GM23338 (cell line): ENCODE measurements around the gene MSL2. TPM values are rescaled to one million over a fixed set of nuclear protein-coding genes. Genes with fewer than 3 reads are reported as not detected.
A peak's percentile ranks its signal among the peaks of the same experiment; 100 is the strongest.
"Not testable (repeated sequence)": the region's sequence is repeated elsewhere in the genome, so short reads cannot be mapped to it uniquely, and the experiment has no call there.

ENCODE experiments used
- ATAC-seq: fragments of 200-7000 bp; cut with Tn5 transposase; 3 replicates; pipeline ENCODE4 v1.9.1; 2020
- DNase-seq: peaks from one replicate; pipeline ENCODE4 v3.0.0-alpha.2; 2015; ENCODE audit warnings: low spot score
- H2AFZ ChIP-seq: fragments of 200-600 bp; sonication (generic); 2 replicates; pipeline ENCODE4 v1.8.0; 2016; ENCODE audit warnings: antibody characterized with exemption, mild to moderate bottlenecking, moderate library complexity
- H3F3A ChIP-seq: fragments of 200-600 bp; sonication (generic); replicated peaks from 2 replicates; pipeline ENCODE4 v1.8.0; 2017; ENCODE audit warnings: antibody characterized with exemption, mixed run types, low read depth
- H3K27ac ChIP-seq: fragments of 200-600 bp; sonication (generic); 2 replicates; pipeline ENCODE4 v1.6.1; 2016; ENCODE audit warnings: low read depth
- H3K27me3 ChIP-seq: fragments of 200-600 bp; sonication (generic); 2 replicates; pipeline ENCODE4 v1.8.0; 2016; ENCODE audit warnings: mild to moderate bottlenecking, mixed run types, moderate library complexity; ENCODE audit not compliant: insufficient read depth
- H3K36me3 ChIP-seq: fragments of 200-600 bp; sonication (generic); 2 replicates; pipeline ENCODE4 v1.8.0; 2016; ENCODE audit warnings: mild to moderate bottlenecking; ENCODE audit not compliant: insufficient read depth
- H3K4me1 ChIP-seq: fragments of 200-600 bp; sonication (generic); 2 replicates; pipeline ENCODE4 v1.8.0; 2016; ENCODE audit warnings: mild to moderate bottlenecking, moderate library complexity; ENCODE audit not compliant: insufficient read depth
- H3K4me2 ChIP-seq: fragments of 200-600 bp; sonication (generic); 2 replicates; pipeline ENCODE4 v1.7.1; 2017; ENCODE audit warnings: mixed run types
- H3K4me3 ChIP-seq: fragments of 200-600 bp; sonication (generic); 2 replicates; pipeline ENCODE4 v1.6.1; 2016; ENCODE audit warnings: mixed run types
- H3K79me2 ChIP-seq: fragments of 200-600 bp; sonication (generic); replicated peaks from 2 replicates; pipeline ENCODE4 v1.8.0; 2017; ENCODE audit warnings: mild to moderate bottlenecking; ENCODE audit not compliant: insufficient read depth
- H3K9me2 ChIP-seq: fragments of 200-600 bp; sonication (generic); 2 replicates; pipeline ENCODE4 v1.8.0; 2017; ENCODE audit not compliant: insufficient read depth
- H4K20me1 ChIP-seq: fragments of 200-600 bp; sonication (generic); replicated peaks from 2 replicates; pipeline ENCODE4 v1.8.0; 2017; ENCODE audit warnings: mild to moderate bottlenecking; ENCODE audit not compliant: insufficient read depth
- H3K27ac Mint-ChIP-seq: 2 replicates; pipeline ENCODE4 v1.8.0; 2020; ENCODE audit warnings: inconsistent platforms, mild to moderate bottlenecking, moderate library complexity, mixed read lengths
- H3K27me3 Mint-ChIP-seq: 3 replicates; pipeline ENCODE4 v1.8.0; 2022; ENCODE audit warnings: low read depth, mild to moderate bottlenecking, moderate library complexity, mixed read lengths, inconsistent platforms; ENCODE audit not compliant: insufficient read depth, poor library complexity
- H3K36me3 Mint-ChIP-seq: 3 replicates; pipeline ENCODE4 v1.8.0; 2021; ENCODE audit warnings: low read depth, mild to moderate bottlenecking, inconsistent platforms, moderate library complexity, mixed read lengths
- H3K4me1 Mint-ChIP-seq: 3 replicates; pipeline ENCODE4 v1.8.0; 2020; ENCODE audit warnings: mild to moderate bottlenecking, inconsistent platforms, mixed read lengths
- H3K4me3 Mint-ChIP-seq: 3 replicates; pipeline ENCODE4 v1.8.0; 2021; ENCODE audit warnings: moderate library complexity, mild to moderate bottlenecking, inconsistent platforms, mixed read lengths
- H3K9me3 Mint-ChIP-seq: 3 replicates; pipeline ENCODE4 v1.8.0; 2020; ENCODE audit warnings: moderate library complexity, mild to moderate bottlenecking, inconsistent platforms, mixed read lengths
- polyA plus RNA-seq: library from polyadenylated mRNA; unstranded; fragments of >200 nt; fragmentation: Nextera tagmentation; extraction: Ambion mirVana; gene quantifications from 2 replicates; pipeline ENCODE4 v1.2.1, GENCODE V29; 2016
- total RNA-seq: library from RNA; depleted of rRNA; stranded (reverse); fragments of >200 nt; shearing (Covaris generic); gene quantifications from 2 replicates; pipeline ENCODE4 v1.2.3, GENCODE V29; 2014
- TF ChIP-seq, protein P1 (sequence below): fragments of 250-450 bp; sonication (Bioruptor Pico); IDR thresholded peaks from 2 replicates; pipeline ENCODE4 v1.5.0; 2020; ENCODE audit warnings: mild to moderate bottlenecking, moderate library complexity

The MSL2 gene
- total and polyA plus RNA-seq, 2 experiments from 2014 or later, result 7.5 to 50.6 TPM

DNA sequence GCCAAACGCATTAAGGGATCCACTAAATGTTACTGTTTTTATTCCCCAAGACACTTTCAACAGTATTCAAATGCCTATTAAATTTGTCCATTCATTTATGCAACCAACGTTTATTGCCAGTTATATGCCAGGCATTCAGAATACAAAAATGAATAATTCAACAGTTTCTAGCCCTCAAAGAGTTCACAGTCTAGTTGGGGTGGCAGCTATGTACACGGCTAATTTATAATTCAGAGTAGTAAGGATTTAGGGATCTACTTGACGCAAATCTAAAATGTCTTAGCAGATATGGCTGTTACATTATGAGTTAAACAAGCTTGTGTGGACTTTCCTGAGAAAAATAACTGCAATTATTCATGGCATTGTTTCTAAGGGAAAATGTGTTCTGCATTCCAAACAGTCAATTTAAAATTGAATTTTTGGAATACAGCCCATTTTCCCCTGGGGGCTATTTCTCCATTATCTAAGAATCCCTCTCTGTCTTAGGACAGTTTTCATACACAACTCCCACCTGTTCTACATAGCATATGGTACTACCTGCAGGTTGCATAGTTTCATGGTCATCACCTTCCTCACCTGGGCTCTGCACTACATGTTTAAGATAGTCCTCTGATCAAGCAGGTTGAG lies 11.5 kb upstream of the MSL2 start (continued):
- TF ChIP-seq, protein P1, sequence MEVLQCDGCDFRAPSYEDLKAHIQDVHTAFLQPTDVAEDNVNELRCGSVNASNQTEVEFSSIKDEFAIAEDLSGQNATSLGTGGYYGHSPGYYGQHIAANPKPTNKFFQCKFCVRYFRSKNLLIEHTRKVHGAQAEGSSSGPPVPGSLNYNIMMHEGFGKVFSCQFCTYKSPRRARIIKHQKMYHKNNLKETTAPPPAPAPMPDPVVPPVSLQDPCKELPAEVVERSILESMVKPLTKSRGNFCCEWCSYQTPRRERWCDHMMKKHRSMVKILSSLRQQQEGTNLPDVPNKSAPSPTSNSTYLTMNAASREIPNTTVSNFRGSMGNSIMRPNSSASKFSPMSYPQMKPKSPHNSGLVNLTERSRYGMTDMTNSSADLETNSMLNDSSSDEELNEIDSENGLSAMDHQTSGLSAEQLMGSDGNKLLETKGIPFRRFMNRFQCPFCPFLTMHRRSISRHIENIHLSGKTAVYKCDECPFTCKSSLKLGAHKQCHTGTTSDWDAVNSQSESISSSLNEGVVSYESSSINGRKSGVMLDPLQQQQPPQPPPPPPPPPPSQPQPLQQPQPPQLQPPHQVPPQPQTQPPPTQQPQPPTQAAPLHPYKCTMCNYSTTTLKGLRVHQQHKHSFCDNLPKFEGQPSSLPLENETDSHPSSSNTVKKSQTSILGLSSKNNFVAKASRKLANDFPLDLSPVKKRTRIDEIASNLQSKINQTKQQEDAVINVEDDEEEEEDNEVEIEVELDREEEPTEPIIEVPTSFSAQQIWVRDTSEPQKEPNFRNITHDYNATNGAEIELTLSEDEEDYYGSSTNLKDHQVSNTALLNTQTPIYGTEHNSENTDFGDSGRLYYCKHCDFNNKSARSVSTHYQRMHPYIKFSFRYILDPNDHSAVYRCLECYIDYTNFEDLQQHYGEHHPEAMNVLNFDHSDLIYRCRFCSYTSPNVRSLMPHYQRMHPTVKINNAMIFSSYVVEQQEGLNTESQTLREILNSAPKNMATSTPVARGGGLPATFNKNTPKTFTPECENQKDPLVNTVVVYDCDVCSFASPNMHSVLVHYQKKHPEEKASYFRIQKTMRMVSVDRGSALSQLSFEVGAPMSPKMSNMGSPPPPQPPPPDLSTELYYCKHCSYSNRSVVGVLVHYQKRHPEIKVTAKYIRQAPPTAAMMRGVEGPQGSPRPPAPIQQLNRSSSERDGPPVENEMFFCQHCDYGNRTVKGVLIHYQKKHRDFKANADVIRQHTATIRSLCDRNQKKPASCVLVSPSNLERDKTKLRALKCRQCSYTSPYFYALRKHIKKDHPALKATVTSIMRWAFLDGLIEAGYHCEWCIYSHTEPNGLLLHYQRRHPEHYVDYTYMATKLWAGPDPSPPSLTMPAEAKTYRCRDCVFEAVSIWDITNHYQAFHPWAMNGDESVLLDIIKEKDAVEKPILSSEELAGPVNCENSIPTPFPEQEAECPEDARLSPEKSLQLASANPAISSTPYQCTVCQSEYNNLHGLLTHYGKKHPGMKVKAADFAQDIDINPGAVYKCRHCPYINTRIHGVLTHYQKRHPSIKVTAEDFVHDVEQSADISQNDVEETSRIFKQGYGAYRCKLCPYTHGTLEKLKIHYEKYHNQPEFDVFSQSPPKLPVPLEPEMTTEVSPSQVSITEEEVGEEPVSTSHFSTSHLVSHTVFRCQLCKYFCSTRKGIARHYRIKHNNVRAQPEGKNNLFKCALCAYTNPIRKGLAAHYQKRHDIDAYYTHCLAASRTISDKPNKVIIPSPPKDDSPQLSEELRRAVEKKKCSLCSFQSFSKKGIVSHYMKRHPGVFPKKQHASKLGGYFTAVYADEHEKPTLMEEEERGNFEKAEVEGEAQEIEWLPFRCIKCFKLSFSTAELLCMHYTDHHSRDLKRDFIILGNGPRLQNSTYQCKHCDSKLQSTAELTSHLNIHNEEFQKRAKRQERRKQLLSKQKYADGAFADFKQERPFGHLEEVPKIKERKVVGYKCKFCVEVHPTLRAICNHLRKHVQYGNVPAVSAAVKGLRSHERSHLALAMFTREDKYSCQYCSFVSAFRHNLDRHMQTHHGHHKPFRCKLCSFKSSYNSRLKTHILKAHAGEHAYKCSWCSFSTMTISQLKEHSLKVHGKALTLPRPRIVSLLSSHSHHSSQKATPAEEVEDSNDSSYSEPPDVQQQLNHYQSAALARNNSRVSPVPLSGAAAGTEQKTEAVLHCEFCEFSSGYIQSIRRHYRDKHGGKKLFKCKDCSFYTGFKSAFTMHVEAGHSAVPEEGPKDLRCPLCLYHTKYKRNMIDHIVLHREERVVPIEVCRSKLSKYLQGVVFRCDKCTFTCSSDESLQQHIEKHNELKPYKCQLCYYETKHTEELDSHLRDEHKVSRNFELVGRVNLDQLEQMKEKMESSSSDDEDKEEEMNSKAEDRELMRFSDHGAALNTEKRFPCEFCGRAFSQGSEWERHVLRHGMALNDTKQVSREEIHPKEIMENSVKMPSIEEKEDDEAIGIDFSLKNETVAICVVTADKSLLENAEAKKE (CRISPR knock-in tag), result no peak

DNA sequence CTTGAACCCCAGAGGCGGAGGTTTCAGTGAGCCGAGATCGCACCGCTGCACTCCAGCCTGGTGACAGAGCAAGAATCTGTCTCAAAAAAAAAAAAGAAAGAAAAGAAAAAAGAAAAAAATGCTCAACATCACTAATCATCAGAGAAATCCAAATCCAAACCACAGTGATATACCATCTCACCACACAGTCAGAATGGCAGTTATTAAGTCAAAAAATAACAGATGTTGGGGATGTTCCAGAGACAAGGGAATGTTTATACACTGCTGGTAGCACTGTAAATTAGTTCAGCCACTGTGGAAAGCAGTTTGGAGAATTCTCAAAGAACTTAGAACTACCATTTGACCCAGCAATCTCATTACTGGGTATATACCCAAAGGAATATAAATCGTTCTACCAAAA lies 3.1 kb upstream of the MSL2 start:
- H3K4me3 ChIP-seq, H3K4me3 Mint-ChIP-seq, H3K27ac ChIP-seq, H3K4me2 ChIP-seq, H3K27ac Mint-ChIP-seq, H2AFZ ChIP-seq, H4K20me1 ChIP-seq, DNase-seq, H3K27me3 ChIP-seq, H3K36me3 ChIP-seq, H3K9me2 ChIP-seq, ATAC-seq: not testable (repeated sequence)
- Histone ChIP-seq H3K4me1 (peaks cover 10% of the 10 kb centered on the region; the same call in 1 of the 2 replicates), H3K79me2 (peaks cover 11% of the 10 kb centered on the region), H3F3A (peaks cover 16% of the 10 kb centered on the region; the same call in 1 of the 2 replicates)
- peaks cover 20% of the 10 kb centered on the region for H3K36me3 Mint-ChIP-seq
- H3K9me3 Mint-ChIP-seq, result peaks cover 24% of the 10 kb centered on the region
- H3K4me1 Mint-ChIP-seq, result peaks cover 11% of the 10 kb centered on the region
- peaks cover 16% of the 10 kb centered on the region for H3K27me3 Mint-ChIP-seq

DNA sequence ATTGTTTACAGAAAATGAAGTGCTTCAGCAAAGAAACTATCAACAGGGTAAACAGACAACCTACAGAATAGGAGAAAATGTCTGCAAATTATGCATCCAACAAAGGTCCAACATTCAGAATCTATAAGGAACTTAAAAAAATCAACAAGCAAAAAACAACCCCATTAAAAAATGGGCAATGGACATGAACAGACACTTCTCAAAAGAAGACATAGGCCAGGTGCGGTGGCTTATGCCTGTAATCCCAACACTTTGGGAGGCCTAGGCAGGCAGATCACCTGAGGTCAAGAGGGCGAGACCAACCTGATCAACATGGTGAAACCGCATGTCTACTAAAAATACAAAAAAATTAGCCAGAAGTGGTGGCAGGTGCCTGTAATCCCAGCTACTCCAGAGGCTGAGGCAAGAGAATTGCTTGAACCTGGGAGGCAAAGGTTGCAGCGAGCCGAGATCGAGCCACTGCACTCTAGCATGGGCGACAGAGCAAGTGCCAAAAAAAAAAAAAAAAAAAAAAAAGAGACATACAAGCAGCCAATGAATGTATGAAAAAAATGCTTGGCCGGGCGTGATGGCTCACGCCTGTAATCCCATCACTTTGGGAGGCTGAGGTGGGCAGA lies 2.4 kb upstream of the MSL2 start:
- H3K9me3 Mint-ChIP-seq, result peaks cover 24% of the 10 kb centered on the region
- H3K27ac Mint-ChIP-seq, H3K27ac ChIP-seq: not testable (repeated sequence)

More for the DNA sequence above, 2.4 kb upstream of the MSL2 start:
- peaks cover 13% of the 10 kb centered on the region for H3K4me1 ChIP-seq
- Mint-ChIP-seq H3K4me1 (peaks cover 11% of the 10 kb centered on the region), H3K27me3 (peaks cover 16% of the 10 kb centered on the region), H3K4me3 (0 out of 3 replicates have a peak overlapping the region, but pooled peaks have one; percentile 99), H3K36me3 (peaks cover 24% of the 10 kb centered on the region)
- not testable (repeated sequence) for ATAC-seq, H3K36me3 ChIP-seq, H3K4me2 ChIP-seq, DNase-seq, H2AFZ ChIP-seq, H3K9me2 ChIP-seq, H3K27me3 ChIP-seq
- H3F3A ChIP-seq, result peaks cover 16% of the 10 kb centered on the region; the same call in 1 of the 2 replicates
- peaks cover 14% of the 10 kb centered on the region for H4K20me1 ChIP-seq
- H3K4me3 ChIP-seq, result peak overlapping the region; percentile 95; the same call in 1 of the 2 replicates
- H3K79me2 ChIP-seq, result peaks cover 17% of the 10 kb centered on the region
